Gastroesophageal sphincter (tissue), 3 donors: ENCODE results near the gene TEX53.

ENCODE experiments used
- CTCF ChIP-seq, 4 experiments: fragments of 200-600 bp in 2 of 4; fragments of 450-650 bp in 2 of 4; sonication (generic) in 1 of 4; IDR thresholded peaks; one replicate each; pipeline ENCODE4 v1.5.1; 2017 to 2019; ENCODE audit warnings: antibody characterized with exemption in 4 of 4, mild to moderate bottlenecking in 2 of 4, moderate library complexity in 2 of 4
- EP300 ChIP-seq: sonication (generic); formaldehyde crosslinking; IDR thresholded peaks from one replicate; pipeline ENCODE4 v1.6.1; 2017; ENCODE audit warnings: antibody characterized with exemption, mild to moderate bottlenecking
- POLR2A ChIP-seq, 2 donors: fragments of 450-650 bp; IDR thresholded peaks; one replicate each; pipeline ENCODE4 v1.6.1; 2017; ENCODE audit warnings: antibody characterized with exemption in 2 of 2, mild to moderate bottlenecking in 2 of 2, moderate library complexity in 1 of 2

GRCh38 chr9:114682846-114683245, 25.2 kb upstream of the TEX53 start:
- TF ChIP-seq EP300 (no peak), CTCF (IDR thresholded peaks at IDR 0.05) (no peak), POLR2A (IDR thresholded peaks at IDR 0.05) (no peak)
